ENCODE measurements around the gene HBM.
"Not testable (repeated sequence)": the region's sequence is repeated elsewhere in the genome, so short reads cannot be mapped to it uniquely, and the experiment has no call there.

Gene HBM

DNA sequence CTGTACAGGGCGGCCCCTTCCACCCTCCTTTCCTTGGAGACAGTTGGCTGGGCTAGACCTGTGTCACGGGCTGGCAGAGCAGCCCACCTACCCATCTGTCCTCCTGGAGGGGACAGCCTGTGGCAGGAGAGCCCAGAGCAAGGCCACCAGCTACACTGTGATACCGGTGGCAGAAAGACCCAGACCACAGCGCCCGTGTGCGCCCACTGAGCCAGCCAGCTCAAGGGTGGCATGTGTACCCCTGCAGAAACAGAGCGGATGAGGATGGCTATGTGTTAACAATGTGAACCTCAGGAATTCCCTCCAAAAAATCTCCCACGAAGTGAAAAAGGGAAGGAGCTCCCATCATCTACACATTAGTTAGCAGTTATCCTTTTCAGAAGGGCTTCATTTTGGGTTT is 21.6 kb downstream of the HBM start:
- ATAC-seq, result no peak

DNA sequence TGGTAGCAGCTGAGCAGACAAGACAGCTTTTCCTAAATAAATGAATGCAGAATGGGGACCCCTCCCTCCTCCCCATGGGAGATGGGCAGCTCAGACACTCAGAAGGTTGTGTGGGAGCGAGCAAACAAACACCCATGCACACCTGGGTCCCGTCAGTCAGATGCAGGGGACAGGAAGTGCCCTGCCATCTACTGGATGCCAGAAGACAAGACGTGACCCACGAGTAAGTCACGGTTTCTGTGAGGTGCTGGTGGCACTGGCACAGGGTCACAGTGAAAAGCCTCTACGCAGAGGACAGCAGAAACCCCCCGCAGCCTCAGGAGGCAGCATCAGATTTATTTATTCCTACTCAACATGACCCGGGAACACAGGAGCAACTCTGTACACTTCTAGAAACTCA is 22.9 kb downstream of the HBM start:
- peak; percentile 33 to 63 for ATAC-seq

DNA sequence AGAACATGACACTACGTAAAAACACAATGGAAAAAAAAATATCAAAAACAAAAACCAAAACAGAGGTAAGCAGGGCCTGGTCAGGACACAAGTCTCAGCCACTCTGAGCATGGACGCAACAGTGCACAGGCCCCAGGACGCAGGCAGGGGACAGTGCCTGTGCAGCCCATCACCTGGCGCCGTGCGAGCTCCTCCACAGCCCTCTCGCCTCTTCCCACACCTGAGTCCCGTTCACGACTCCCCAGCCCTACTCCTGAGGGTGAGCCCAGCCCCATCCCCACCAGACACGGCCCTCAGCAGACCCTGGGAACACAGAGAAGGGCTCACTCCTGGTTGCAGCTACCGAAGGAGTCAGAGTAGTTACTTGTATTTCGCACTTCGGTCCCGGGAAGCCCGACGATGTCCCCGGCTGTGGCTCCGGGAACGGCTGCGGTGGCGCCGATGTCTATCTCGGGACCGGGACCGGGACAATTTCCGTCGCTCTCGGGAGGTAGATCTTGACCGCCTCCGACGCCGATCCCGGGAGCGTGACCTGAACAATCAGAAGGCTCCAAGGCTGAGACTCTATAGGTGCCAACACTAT is 23.9 kb downstream of the HBM start:
- no peak for ATAC-seq

DNA sequence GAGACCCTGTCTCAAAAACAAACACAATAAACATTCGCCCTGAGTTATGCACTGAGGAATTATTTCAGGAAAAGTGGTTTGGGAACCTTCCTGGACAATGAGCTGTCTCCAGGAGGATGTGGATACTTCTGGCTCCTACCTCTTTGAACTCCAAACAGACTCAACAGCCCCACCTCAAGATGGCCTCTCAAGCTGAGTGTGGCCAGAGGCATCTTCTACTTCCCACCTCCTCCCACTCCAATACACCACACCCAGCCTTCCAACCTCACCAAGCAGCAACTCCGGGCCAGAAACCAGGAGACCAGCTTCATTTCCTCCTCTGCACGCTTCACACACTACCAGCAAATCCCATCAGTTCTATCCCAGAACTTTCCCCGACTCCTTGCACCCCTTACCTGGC is 26.1 kb downstream of the HBM start:
- no peak for ATAC-seq

DNA sequence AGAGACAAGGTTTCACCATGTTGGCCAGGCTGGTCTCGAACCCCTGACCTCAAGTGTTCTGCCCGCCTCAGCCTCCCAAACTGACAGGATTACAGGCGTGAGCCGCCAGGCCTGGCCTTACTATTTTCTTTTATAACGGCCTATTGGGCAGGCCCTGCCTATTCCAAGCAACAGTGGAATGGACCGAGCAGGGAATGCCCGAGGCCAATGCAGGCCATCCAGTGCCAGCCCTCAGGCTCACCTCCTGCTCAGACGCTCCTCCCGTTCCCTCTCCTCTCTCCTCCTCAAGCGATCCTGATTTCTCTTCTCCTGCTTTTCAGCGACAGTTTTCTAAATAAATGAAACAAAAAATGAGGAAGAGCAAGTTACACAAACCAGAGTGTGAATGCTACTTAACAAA is 26.9 kb downstream of the HBM start:
- no peak for ATAC-seq

DNA sequence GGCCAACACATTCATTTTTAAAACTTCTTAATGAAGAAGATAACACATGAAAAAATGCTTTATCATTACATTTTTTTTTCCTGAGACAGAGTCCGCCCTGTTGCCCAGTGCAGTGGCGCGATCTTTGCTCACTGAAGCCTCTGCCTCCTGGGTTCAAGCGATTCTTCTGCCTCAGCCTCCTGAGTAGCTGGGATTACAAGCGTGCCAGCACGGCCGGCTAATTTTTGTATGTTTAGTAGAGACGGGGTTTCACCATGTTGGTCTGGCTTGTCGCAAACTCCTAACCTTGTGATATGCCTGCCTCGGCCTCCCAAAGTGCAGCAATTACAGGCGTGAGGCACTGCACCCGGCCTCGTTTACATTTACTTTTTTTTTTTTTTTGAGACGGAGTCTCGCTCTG is 27.7 kb downstream of the HBM start:
- no peak for ATAC-seq

DNA sequence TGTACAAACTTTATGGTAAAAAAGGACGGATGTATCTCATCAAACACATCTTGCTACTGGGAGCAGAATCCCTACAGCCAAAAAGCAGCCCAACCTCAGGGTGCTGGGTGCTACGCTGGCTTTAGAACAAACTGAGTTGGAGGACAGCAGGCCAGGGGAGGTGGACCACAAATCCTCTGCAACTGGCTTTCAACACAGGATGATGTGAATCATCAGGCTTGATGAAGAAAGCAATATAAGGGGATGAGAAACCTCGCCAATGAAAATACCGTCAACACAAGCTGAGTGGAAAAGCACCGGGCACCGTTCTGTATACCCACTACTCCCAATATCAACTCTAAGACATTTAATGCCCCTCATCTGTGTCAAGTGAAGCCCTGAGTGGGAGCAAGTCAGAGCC is 28.7 kb downstream of the HBM start:
- ATAC-seq, result no peak

DNA sequence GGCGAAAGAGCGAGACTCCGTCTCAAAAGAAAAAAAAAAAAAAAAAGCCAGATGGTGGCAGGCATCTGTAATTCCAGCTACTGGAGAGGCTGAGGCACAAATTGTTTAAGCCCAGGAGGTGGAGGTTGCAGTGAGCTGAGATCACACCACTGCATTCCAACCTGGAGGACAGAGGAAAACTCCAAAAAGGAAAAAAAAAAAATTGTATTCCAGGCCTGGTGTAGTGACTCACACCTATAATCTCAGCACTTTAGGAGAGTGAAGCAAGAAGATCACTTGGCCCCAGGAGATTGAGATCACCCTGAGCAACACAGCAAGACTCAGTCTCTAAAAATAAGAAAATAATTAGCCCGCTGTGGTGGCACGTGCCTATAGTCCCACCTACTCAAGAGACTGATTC is 34.6 kb downstream of the HBM start:
- no peak for ATAC-seq

DNA sequence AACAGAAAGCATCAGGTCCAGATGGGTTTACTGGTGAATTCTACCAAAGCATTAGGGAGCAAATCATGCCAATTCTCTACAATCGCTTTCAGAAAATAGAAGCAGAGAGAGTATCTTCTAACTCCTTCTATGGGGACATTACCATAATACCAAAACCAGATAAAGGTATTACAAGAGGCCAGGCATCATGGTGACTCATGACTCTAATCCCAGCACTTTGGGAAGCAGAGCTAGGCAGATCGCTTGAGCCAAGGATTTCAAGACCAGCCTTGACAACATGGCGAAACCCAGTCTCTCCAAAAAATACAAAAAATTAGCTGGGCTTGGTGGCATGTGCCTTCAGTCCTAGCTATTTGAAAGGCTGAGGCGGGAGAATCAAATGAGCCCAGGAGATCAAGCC is 37.5 kb downstream of the HBM start:
- no peak for ATAC-seq

DNA sequence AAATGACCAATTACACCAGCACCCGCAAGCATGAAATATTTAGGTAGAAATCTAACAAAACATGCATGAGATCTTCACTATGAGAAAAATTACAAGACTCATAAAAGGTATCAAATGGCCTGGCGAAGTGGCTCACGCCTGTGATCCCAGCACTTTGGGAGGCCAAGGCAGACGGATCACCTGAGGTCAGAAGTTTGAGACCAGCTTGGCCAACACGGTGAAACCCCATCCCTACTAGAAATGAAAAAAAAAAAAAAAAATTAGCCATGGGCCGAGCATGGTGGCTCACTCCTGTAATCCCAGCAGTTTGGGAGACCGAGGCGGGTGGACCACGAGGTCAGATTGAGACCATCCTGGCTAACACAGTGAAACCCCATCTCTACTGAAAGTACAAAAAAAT is 38.3 kb downstream of the HBM start:
- not testable (repeated sequence) for ATAC-seq

DNA sequence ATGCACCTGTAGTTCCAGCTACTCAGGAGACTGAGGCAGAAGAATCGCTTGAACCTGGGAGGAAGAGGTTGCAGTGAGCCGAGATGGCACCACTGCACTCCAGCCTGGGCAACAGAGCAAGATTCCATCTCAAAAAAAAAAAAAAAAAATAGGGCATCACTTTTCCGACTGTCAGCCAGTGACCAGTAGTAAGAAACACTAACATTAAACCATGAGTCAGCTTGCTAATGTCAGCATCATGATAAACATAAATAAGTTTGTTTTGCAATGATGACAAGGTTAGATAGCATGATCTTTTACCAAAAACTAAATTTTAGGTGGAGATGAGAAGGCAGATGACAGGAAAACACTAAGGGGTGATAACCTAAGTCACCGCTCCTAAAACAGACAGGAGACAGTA is 43.6 kb downstream of the HBM start:
- not testable (repeated sequence) for ATAC-seq

DNA sequence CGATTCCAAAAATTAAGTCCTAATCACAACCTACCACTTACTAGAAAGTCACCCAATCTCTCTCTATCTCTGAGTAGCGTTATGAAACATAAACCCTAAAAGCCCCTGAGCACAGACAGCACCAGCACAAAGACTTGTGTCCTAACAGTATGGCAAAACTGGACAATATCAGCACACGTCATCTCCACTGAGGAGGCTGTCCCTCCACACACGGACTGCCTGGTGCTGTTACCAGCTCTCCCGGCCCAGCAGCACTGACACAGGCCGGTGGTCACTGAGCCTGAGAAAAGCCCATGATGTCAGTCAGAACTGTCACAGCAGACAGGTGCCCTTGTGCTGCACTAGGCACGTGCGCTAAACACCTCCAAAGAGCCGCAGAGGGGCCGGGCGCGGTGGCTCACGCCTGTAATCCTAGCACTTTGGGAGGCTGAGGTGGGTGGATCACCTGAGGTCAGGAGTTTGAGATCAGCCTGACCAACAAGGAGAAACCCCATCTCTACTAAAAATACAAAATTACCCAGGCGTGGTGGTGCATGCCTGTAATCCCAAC is 45.9 kb downstream of the HBM start:
- ATAC-seq, result not testable (repeated sequence)

DNA sequence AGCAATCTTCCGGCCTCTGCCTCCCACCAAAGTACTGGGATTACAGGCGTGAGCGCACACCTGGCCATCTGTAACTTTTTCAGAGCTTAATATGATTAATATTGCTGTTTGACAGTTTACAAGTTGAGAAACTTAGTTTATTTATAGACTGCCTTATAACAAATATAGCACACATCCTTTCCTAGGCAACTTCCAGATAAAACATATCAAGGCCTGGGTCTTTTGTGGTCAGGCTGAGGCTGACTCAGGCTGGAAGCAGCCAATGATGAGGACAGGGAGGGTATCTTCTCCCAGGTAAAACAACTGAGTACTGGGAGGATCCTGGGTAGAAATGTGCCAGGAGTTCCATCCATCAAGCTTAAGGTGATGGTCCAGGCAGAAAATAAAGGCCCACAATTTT is 47.2 kb downstream of the HBM start:
- no peak for ATAC-seq
